GM12874 (cell line): ENCODE measurements around the gene FRMPD2.

Experiments used
- TF ChIP-seq, protein P1 (sequence below): IDR thresholded peaks from 2 replicates; pipeline ENCODE4 v1.5.1; 2011; ENCODE audit warnings: low read depth, mild to moderate bottlenecking, control low read depth, low read length, moderate library complexity; ENCODE audit not compliant: insufficient read depth

FRMPD2 gene

GRCh38 chr10:48207853-48208252 lies 66.6 kb downstream of the FRMPD2 start:
- TF ChIP-seq, protein P1, sequence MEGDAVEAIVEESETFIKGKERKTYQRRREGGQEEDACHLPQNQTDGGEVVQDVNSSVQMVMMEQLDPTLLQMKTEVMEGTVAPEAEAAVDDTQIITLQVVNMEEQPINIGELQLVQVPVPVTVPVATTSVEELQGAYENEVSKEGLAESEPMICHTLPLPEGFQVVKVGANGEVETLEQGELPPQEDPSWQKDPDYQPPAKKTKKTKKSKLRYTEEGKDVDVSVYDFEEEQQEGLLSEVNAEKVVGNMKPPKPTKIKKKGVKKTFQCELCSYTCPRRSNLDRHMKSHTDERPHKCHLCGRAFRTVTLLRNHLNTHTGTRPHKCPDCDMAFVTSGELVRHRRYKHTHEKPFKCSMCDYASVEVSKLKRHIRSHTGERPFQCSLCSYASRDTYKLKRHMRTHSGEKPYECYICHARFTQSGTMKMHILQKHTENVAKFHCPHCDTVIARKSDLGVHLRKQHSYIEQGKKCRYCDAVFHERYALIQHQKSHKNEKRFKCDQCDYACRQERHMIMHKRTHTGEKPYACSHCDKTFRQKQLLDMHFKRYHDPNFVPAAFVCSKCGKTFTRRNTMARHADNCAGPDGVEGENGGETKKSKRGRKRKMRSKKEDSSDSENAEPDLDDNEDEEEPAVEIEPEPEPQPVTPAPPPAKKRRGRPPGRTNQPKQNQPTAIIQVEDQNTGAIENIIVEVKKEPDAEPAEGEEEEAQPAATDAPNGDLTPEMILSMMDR = no peak

DNA sequence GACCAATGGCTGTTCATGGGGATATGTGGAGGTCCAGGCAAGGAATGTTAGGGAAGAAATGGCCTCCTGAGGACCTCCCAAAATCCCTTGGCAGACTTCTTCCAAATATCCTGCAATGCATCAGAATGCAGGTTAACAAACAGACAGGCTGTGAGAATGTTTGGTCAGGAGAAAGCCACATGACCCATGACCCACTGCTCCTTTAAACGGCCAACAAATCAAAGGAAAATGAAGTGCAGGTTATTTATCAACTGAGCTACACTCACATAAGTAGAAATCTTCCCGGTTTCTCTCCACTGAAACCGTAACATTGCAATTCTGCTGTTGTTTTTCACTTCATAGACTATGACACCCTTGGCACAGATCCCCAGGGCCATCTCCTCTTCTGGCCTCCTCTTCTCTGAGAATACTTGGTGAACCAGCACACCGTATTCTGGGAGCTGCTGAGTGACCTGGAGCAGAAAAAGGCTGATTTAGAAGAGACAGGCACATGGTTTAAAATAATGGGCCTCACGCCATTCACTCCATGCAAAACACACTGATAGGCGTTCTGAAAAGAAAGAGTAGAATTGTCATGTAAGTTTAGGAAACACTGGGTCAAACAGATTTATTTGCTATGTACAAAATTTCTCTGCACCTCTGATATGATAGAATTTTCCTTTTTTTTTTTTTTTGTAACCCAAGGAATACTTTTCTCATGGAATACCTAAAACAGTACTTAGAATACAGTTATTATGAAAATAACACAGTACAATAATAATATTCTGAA lies 67.8 kb downstream of the FRMPD2 start:
- TF ChIP-seq, protein P1 = no peak

GRCh38 chr10:48205918-48206317 lies 68.6 kb downstream of the FRMPD2 start:
- TF ChIP-seq, protein P1 = no peak

DNA sequence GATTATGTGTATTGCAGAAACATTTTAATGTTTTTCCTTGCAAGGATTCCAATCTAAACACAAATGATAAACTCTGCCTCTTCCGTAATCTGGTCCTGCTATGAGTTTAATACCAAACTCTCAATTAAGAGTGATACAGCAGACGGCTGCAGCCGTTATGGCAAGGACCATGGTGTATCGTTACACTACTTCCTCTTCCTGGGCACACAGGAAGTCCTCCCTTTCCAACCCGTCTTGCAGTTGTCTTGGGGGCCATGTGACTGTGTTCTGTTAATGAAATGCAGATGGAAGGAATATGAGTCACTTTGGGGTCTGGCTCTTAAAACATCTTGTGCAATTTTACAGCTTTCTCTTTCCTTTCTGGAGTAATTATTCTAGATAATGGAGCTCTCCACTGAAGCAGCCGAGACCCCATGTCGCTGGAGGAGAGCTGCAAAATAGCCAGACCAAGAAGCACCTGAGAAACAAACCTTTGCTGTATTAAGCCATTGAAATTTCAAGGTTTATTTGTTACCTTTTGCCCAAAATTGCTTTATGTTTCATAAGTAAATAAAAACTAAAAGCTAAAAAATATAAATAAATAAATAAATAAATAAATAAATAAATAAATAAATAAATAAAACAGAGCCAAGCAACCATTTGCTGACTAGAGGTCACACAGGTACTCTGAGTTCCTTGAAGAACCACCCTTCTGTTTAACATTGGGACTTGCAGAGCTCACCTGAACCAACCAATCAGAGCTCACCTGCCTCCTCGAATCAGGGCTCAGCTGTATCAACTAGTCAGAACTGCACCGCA lies 74.7 kb downstream of the FRMPD2 start:
- TF ChIP-seq, protein P1 = no peak

GRCh38 chr10:48197236-48197899 lies 77.1 kb downstream of the FRMPD2 start:
- TF ChIP-seq, protein P1 = no peak

- TF ChIP-seq, protein P1 = no peak
Measured at GRCh38 chr10:48195803-48196202, 78.7 kb downstream of the FRMPD2 start.

- TF ChIP-seq, protein P1 = no peak
Measured at GRCh38 chr10:48194830-48195229, 79.7 kb downstream of the FRMPD2 start.
